GM23248 (cell line): Measurements from ENCODE around the gene TTYH3.

Source experiments
- EZH2 ChIP-seq: fragments of 200-600 bp; sonication (generic); IDR thresholded peaks from 2 replicates; pipeline ENCODE4 v1.6.1; 2018; ENCODE audit warnings: antibody characterized with exemption, mild to moderate bottlenecking; ENCODE audit not compliant: insufficient read depth, poor library complexity, severe bottlenecking
- EZH2phosphoT487 ChIP-seq: fragments of 200-600 bp; sonication (generic); IDR thresholded peaks from 2 replicates; pipeline ENCODE4 v1.6.1; 2018; ENCODE audit warnings: antibody characterized with exemption, moderate library complexity, mild to moderate bottlenecking, low read depth; ENCODE audit not compliant: insufficient read depth

DNA sequence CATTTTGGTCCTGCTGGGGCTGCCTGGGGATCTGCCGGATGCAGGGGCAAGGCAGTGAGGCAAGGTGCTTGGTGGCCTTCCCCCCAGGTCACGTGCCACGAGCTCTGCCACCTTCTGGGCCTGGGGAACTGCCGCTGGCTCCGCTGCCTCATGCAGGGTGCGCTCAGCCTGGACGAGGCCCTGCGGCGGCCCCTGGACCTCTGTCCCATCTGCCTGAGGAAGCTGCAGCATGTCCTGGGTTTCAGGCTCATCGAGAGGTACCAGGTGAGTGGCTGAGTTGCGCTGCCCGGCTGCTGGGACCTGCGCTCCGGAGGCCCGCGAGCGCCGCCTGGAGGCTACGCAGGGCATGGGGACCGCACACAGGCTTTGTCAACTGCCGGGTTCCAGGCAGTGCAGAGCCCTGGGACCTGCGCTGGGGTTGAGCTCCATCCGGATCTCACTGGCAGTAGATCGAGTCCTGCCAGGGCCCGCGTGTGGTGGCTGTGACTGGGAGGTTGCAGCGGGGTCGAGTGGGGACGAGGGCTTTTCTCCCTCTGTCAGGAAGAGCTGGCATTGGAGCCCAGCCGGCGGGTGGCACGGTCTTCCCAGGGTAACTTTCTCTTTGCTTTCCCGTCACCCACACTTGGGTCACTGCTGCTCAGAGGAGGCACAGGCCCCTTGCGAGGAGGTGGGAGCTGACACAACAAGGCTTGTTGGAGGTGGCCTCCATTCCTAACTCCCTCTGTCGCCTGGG lies 77.9 kb downstream of the TTYH3 start:
- TF ChIP-seq EZH2 (no peak), EZH2phosphoT487 (no peak)
